Activated B cell treated with CpG ODN at 0.5 μM for 24 hours (primary cell): ENCODE measurements around the gene FMC1. TPM values are rescaled to one million over a fixed set of nuclear protein-coding genes. Genes with fewer than 3 reads are reported as not detected.

ENCODE experiments used
- ATAC-seq: fragments of 200-7000 bp; cut with Tn5 transposase; one replicate; pipeline ENCODE4 v1.10.0; 2021; ENCODE audit warnings: low read depth, mild to moderate bottlenecking, moderate library complexity
- CTCF ChIA-PET: fragments of 350-600 bp; sonication (Branson Sonifier 250); formaldehyde crosslinking; loops from one replicate; lab custom pipeline; 2021; ENCODE audit warnings: antibody characterized with exemption; lab: Charles Lee
- POLR2A ChIA-PET: fragments of 350-600 bp; sonication (Branson Sonifier 250); formaldehyde crosslinking; loops from one replicate; lab custom pipeline; 2021; ENCODE audit warnings: antibody characterized with exemption; lab: Charles Lee
- DNase-seq: peaks from one replicate; pipeline ENCODE4 v3.0.0; 2022
- H3K27ac Mint-ChIP-seq: one replicate; pipeline ENCODE4 v1.8.0; 2020; ENCODE audit warnings: mixed read lengths
- H3K27me3 Mint-ChIP-seq: one replicate; pipeline ENCODE4 v1.8.0; 2021; ENCODE audit warnings: mixed read lengths
- H3K36me3 Mint-ChIP-seq: one replicate; pipeline ENCODE4 v1.8.0; 2021; ENCODE audit warnings: low read depth, mixed read lengths
- H3K4me1 Mint-ChIP-seq: one replicate; pipeline ENCODE4 v1.8.0; 2021; ENCODE audit warnings: mixed read lengths
- H3K4me3 Mint-ChIP-seq: one replicate; pipeline ENCODE4 v1.8.0; 2020; ENCODE audit warnings: mild to moderate bottlenecking, mixed read lengths
- H3K9me3 Mint-ChIP-seq: one replicate; pipeline ENCODE4 v1.8.0; 2020; ENCODE audit warnings: mixed read lengths
- CTCF ChIP-seq: fragments of 200-600 bp; IDR thresholded peaks from one replicate; pipeline ENCODE4 v1.8.0; 2022; ENCODE audit warnings: antibody characterized with exemption, mild to moderate bottlenecking
- intact Hi-C: fragments of 100-400 bp; cut with micrococcal nuclease; formaldehyde crosslinking; loops from one replicate; pipeline ENCODE4 v1.15.1; 2024
- total RNA-seq: library from RNA; stranded (reverse); gene quantifications from 2 replicates; pipeline ENCODE4 v1.2.3, GENCODE V29; 2022

FMC1 gene
- total RNA-seq, 1 donor from 2014 or later, result 8.6 TPM

- Mint-ChIP-seq H3K36me3 (peaks cover 19% of the 10 kb centered on the region), H3K27ac (peak overlapping the region; percentile 100), H3K4me1 (peaks cover 41% of the 10 kb centered on the region), H3K9me3 (peaks cover 5% of the 10 kb centered on the region), H3K27me3 (peaks cover 9% of the 10 kb centered on the region), H3K4me3 (peak overlapping the region; percentile 96)
- ChIA-PET CTCF (interaction anchor here (0.6 to 1.4 kb wide), 5 partner anchors 12 to 207 kb away, joined by 3 to 5 read pairs (median 4); partner anchors contain the start of genes LUC7L2 and UBN2), POLR2A (interaction anchor here (0.6 to 5.9 kb wide), 12 partner anchors 14 to 1590 kb away, joined by 3 to 99 read pairs (median 4); partner anchors contain the start of genes LUC7L2 and UBN2)
- no peak for TF ChIP-seq CTCF
- ATAC-seq, result peak; percentile 77
- intact Hi-C loops, result loop anchor here (1.0 to 5.0 kb wide), 12 partner anchors 19 to 1675 kb away; partner anchors contain the start of genes BRAF, CREB3L2, LUC7L2 and MRPS33
- peak; percentile 95 for DNase-seq
Observed at GRCh38 chr7:139340037-139340807, 915 bp upstream of the FMC1 start.

GRCh38 chr7:139340808-139341057, 404 bp upstream of the FMC1 start:
- peak; percentile 18 for ATAC-seq
- Mint-ChIP-seq H3K4me3 (peak overlapping the region; percentile 96), H3K4me1 (peaks cover 44% of the 10 kb centered on the region), H3K36me3 (peaks cover 21% of the 10 kb centered on the region), H3K27ac (peak overlapping the region; percentile 100), H3K9me3 (peaks cover 5% of the 10 kb centered on the region), H3K27me3 (peaks cover 9% of the 10 kb centered on the region)
- POLR2A ChIA-PET, result interaction anchor here (0.8 to 5.9 kb wide), 6 partner anchors 14 to 247 kb away, joined by 3 to 99 read pairs (median 6); partner anchors contain the start of gene LUC7L2
- no peak for DNase-seq
- TF ChIP-seq CTCF, result no peak
- CTCF ChIA-PET, result interaction anchor here (0.8 to 1.4 kb wide), 3 partner anchors 11 to 110 kb away, joined by 4 to 5 read pairs (median 4); partner anchors contain the start of genes LUC7L2 and UBN2
- intact Hi-C loops, result loop anchor here (1.0 to 5.0 kb wide), 12 partner anchors 19 to 1674 kb away; partner anchors contain the start of genes BRAF, CREB3L2, LUC7L2 and MRPS33

- intact Hi-C loops, result loop anchor here (2.0 to 5.0 kb wide), 4 partner anchors 1056 to 1673 kb away; partner anchors contain the start of genes CREB3L2, MRPS33, NDUFB2 and SLC37A3
- Mint-ChIP-seq H3K9me3 (peaks cover 5% of the 10 kb centered on the region), H3K36me3 (peaks cover 29% of the 10 kb centered on the region), H3K27ac (peak overlapping the region; percentile 100), H3K27me3 (peaks cover 7% of the 10 kb centered on the region), H3K4me1 (peaks cover 44% of the 10 kb centered on the region), H3K4me3 (peak overlapping the region; percentile 96)
- CTCF ChIA-PET, result no interaction called here
- no peak for ATAC-seq
- POLR2A ChIA-PET, result interaction anchor here (5.9 kb wide), 1 partner anchor 18 kb away, joined by 99 read pairs; the partner anchor contains the start of gene LUC7L2
- TF ChIP-seq CTCF, result no peak
- DNase-seq, result no peak
Observed at GRCh38 chr7:139341776-139342226, 664 bp downstream of the FMC1 start.

- ATAC-seq (no peak), DNase-seq (no peak)
- Mint-ChIP-seq H3K4me1 (peaks cover 40% of the 10 kb centered on the region), H3K27ac (no peak overlapping the region), H3K27me3 (peaks cover 7% of the 10 kb centered on the region), H3K4me3 (no peak overlapping the region), H3K9me3 (no peaks in the 10 kb centered on the region), H3K36me3 (peaks cover 42% of the 10 kb centered on the region)
- no peak for TF ChIP-seq CTCF
- intact Hi-C loops, result no loop called here
- ChIA-PET CTCF (no interaction called here), POLR2A (interaction anchor here (2.1 kb wide), 1 partner anchor 14 kb away, joined by 21 read pairs; the partner anchor contains the start of gene LUC7L2)
Observed at GRCh38 chr7:139345042-139345441, 3.9 kb downstream of the FMC1 start.

- intact Hi-C loops, result no loop called here
- no peak for TF ChIP-seq CTCF
- Mint-ChIP-seq H3K4me1 (no peaks in the 10 kb centered on the region), H3K27ac (no peak overlapping the region), H3K9me3 (no peaks in the 10 kb centered on the region), H3K36me3 (peaks cover 38% of the 10 kb centered on the region), H3K4me3 (no peak overlapping the region), H3K27me3 (no peaks in the 10 kb centered on the region)
- no peak for DNase-seq
- ATAC-seq, result no peak
- POLR2A ChIA-PET, result interaction anchor here (1.6 kb wide), 1 partner anchor 9 kb away, joined by 7 read pairs; the partner anchor contains the start of gene LUC7L2
- CTCF ChIA-PET, result no interaction called here
Observed at GRCh38 chr7:139351027-139351426, 9.9 kb downstream of the FMC1 start.
